Raji (cell line): Measurements from ENCODE around the gene MATN3.
A peak's percentile ranks its signal among the peaks of the same experiment; 100 is the strongest.

Experiments
- POLR2A ChIP-seq: IDR thresholded peaks from 2 replicates; pipeline ENCODE4 v1.6.1; 2011; ENCODE audit warnings: low read depth, low read length, control low read depth; ENCODE audit not compliant: insufficient read depth

MATN3 gene

GRCh38 chr2:20012282-20013125 lies at the start of gene MATN3:
TSS of gene MATN3 (minus strand) at chr2:20012668. CDS start at chr2:20012631, 37 bp downstream.
- TF ChIP-seq POLR2A = no peak

DNA sequence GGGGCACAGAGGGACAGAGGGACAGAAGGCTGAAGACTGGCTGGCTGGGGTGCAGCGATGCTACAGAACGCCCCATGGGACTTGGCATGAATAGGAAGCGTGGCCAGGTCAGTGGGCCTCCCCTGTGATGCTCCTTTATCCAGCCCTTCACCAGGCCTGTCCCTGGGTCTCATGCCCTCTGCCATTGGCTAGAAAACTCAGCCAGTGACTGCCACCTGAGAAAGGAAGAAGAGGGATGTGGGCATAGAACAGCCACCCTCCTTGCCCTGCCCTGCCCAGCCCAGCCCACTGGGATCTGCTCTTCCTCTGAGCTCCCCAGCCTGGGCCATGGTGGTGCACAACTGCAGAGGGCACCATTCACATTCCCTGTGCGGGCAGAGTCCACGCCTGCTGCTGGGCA lies 49.5 kb upstream of the MATN3 start:
- TF ChIP-seq POLR2A = no peak

- no peak for TF ChIP-seq POLR2A
Observed at GRCh38 chr2:20061476-20061875, 49.0 kb upstream of the MATN3 start.

GRCh38 chr2:20060106-20060505 lies 47.6 kb upstream of the MATN3 start:
- no peak for TF ChIP-seq POLR2A

GRCh38 chr2:20057268-20057667 lies 44.8 kb upstream of the MATN3 start:
- TF ChIP-seq POLR2A = no peak

DNA sequence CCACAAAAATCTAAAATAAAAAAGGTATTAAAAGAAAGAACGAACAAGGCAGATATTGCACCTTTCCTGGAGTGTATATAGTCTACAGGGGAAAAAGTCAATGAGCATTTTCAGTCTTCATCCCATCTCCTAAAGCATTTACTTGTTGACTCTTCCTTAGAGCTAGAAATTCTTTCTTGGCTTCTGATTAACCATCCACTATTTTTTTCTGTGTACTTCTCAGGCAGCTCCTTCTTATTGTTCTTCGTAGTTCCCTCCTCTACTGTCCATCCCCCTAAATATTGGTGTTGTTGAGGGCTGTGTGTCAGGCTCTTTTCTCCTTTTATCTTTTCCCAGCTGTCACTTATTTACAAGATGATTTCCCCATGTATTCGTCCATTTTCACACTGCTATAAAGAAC lies 42.5 kb upstream of the MATN3 start:
- no peak for TF ChIP-seq POLR2A

DNA sequence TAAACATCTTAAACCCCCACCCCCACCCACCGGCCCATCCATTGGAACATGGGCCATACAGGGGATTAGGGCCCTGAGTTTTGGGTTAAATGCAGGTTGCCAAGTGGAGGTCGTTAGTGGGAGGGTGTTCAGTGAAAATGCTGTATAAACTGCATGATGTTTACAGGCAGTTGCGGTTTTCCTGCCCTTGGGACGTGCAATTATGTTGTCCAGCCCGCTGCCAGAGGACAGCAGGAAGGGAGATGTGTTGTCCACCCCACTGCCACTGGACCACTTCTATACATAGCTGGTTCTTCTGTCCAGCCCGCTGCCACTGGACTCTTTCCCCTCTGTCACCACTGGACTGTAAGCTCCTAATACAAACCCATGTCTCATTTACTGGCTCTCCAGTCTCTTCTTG lies 41.7 kb upstream of the MATN3 start:
- no peak for TF ChIP-seq POLR2A

DNA sequence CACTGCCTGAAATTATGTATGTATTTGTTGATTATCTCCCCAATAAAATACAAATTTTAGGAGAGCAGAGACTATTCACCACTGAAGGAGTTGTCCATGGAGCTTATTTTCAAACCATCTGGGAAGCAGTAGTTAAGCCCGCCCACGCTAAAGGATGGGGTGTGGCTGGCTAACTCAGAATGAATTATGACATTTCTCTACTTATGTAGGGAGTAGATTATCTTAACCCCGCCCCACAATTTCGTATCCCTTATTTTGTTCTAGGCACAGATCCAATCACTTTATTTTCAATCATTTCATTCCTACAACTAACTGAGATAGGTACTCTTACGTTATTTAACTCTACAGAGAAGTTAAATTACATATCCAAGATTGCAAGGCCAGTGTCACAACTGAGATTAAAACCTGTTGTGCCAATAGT lies 40.4 kb upstream of the MATN3 start:
- TF ChIP-seq POLR2A = no peak

DNA sequence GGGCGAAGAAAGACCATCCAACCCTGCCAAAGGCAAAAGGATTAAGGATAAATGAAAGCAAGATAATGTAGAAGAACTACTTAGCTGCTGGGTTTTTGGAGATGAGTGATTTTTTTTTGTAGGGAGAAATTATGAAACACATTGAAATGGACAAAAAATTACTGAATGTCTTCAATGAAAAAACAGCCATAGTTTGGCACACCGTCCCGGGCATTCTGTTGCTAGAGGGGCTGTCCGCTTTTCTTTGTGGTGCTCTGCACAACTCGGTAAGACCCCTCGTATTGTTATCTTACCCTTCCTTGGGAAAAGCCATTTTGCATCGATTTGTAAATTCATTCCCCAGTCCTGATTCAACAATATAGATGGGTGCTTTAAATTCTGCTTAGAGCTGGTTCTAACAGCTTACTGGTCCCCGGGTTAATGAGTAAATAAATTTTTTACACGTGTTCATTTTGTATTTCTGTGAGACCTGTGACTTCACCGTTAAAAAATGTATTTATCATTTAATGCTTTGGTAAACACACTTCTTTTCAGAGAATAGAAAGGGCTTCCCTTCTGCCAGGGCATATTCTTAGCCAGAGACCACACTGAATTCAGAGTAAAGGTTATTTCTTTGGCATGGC lies 39.9 kb upstream of the MATN3 start:
- no peak for TF ChIP-seq POLR2A

DNA sequence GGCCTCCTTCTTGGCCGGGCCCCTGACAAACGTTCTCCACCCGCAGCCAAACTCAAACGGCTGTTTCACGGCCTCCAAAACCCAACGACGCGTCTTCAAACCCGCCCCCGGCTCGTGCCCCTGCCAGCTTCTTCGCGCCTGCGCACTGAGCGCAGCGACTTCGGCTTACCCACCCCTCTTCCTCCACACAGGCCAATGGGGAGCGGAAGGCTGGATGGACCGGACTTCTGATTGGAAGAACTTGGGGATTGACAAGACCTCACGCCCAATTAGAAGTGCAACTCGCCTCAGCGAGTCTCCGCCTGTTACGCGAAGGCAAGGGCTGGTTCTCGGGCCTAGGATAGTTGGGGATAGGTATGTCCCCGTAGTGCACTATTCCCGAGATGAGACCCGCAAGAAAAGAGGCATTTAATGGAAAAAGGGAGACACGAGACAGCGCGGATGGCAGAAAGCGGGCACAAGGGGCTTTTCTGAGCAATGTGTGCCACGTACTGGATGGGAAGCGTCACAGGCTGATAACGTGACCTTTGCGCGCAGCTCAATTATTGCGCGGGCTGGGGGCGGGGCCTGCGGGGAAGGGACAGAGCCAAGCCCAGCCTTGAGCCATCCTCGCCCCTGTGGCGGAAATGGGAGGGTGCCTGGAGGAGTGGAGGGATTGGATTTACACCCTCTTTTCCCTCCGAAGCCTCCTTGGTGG lies 39.2 kb upstream of the MATN3 start, which contains the start of gene LAPTM4A:
Gene LAPTM4A (minus strand): TSS at position 97 of the 697 bp plus-strand sequence. CDS start 108 bp downstream, outside the sequence.
- peak; percentile 76 for TF ChIP-seq POLR2A

- TF ChIP-seq POLR2A = peak; percentile 28; the same call in 1 of the 2 replicates
Observed at GRCh38 chr2:20050646-20051531, 38.4 kb upstream of the MATN3 start.

GRCh38 chr2:20050104-20050645 lies 37.7 kb upstream of the MATN3 start:
- TF ChIP-seq POLR2A = no peak

- no peak for TF ChIP-seq POLR2A
Observed at GRCh38 chr2:20049637-20050036, 37.2 kb upstream of the MATN3 start.

- TF ChIP-seq POLR2A = no peak
Observed at GRCh38 chr2:20048488-20049448, 36.3 kb upstream of the MATN3 start.

DNA sequence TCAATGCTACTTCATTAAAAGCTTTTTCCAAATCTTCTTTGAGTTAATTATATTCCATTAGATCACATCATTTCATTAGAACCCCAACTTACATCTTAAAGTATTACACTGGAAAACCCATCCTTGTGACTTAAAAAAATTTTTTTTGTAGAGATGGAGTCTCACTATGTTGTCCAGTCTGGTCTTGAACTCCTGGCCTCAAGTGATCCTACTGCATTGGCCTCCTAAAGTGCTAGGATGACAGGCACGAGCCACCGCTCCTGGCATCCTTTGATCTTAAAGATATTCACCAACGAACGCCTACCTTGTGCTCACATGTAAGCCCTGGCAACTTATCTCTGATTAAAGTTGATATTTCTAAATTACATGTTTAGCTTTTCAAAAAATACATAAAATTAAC lies 32.3 kb upstream of the MATN3 start:
- TF ChIP-seq POLR2A = no peak
